Measurements from ENCODE around the gene PSMF1. TPM values are rescaled to one million over a fixed set of nuclear protein-coding genes. Genes with fewer than 3 reads are reported as not detected.

PSMF1 gene
- total and polyA plus RNA-seq, 9 of the 15 experiments (the other 6 are each of a cell fraction or from before 2014, with no cell fraction given): 8.5 to 192 (median 33.2) TPM

DNA sequence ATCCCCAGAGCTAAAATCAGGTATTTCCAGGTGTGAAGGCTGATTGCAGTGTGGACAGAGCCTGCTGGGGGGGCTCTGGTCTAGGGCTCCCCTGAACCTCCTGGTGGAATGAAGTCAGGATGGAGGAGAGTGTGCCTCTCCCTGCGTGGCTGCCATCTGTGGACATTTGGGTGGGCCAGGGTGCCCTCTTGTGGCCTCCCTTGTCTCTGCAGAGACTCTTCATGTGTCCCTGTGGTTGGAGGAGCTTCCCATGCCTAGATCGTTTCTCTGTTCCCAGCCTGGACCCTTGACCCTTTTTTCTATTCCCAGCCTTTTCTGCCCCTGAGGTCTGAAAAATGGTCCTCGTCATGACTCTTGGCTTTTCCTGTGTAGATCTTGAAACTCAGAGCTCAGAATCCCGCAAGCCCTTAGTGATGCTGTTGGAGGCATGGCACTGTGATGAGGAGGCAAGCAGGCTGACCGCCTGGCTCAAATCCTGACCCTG is 9.9 kb upstream of the PSMF1 start (continued):
- TF ChIP-seq ZNF197 (CRISPR knock-in tag; IDR thresholded peaks at IDR 0.05; ENCODE audit: low read depth): no peak
- TF ChIP-seq CREBBP (IDR thresholded peaks at IDR 0.05; ENCODE audit: low read depth, low read length): no peak
- TF ChIP-seq, protein P1, sequence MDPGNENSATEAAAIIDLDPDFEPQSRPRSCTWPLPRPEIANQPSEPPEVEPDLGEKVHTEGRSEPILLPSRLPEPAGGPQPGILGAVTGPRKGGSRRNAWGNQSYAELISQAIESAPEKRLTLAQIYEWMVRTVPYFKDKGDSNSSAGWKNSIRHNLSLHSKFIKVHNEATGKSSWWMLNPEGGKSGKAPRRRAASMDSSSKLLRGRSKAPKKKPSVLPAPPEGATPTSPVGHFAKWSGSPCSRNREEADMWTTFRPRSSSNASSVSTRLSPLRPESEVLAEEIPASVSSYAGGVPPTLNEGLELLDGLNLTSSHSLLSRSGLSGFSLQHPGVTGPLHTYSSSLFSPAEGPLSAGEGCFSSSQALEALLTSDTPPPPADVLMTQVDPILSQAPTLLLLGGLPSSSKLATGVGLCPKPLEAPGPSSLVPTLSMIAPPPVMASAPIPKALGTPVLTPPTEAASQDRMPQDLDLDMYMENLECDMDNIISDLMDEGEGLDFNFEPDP (CRISPR knock-in tag; IDR thresholded peaks at IDR 0.05): no peak
- TF ChIP-seq, protein P2, sequence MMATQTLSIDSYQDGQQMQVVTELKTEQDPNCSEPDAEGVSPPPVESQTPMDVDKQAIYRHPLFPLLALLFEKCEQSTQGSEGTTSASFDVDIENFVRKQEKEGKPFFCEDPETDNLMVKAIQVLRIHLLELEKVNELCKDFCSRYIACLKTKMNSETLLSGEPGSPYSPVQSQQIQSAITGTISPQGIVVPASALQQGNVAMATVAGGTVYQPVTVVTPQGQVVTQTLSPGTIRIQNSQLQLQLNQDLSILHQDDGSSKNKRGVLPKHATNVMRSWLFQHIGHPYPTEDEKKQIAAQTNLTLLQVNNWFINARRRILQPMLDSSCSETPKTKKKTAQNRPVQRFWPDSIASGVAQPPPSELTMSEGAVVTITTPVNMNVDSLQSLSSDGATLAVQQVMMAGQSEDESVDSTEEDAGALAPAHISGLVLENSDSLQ (IDR thresholded peaks at IDR 0.05): no peak
- TF ChIP-seq, protein P3, sequence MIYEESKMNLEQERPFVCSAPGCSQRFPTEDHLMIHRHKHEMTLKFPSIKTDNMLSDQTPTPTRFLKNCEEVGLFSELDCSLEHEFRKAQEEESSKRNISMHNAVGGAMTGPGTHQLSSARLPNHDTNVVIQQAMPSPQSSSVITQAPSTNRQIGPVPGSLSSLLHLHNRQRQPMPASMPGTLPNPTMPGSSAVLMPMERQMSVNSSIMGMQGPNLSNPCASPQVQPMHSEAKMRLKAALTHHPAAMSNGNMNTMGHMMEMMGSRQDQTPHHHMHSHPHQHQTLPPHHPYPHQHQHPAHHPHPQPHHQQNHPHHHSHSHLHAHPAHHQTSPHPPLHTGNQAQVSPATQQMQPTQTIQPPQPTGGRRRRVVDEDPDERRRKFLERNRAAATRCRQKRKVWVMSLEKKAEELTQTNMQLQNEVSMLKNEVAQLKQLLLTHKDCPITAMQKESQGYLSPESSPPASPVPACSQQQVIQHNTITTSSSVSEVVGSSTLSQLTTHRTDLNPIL (CRISPR knock-in tag; IDR thresholded peaks at IDR 0.05): no peak
- TF ChIP-seq, protein P4, sequence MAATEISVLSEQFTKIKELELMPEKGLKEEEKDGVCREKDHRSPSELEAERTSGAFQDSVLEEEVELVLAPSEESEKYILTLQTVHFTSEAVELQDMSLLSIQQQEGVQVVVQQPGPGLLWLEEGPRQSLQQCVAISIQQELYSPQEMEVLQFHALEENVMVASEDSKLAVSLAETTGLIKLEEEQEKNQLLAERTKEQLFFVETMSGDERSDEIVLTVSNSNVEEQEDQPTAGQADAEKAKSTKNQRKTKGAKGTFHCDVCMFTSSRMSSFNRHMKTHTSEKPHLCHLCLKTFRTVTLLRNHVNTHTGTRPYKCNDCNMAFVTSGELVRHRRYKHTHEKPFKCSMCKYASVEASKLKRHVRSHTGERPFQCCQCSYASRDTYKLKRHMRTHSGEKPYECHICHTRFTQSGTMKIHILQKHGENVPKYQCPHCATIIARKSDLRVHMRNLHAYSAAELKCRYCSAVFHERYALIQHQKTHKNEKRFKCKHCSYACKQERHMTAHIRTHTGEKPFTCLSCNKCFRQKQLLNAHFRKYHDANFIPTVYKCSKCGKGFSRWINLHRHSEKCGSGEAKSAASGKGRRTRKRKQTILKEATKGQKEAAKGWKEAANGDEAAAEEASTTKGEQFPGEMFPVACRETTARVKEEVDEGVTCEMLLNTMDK (IDR thresholded peaks at IDR 0.05; ENCODE audit: borderline replicate concordance, insufficient read depth, low read depth, low read length, poor library complexity, severe bottlenecking): peak; percentile 47
- TF ChIP-seq STAG1 (CRISPR knock-in tag; IDR thresholded peaks at IDR 0.05; ENCODE audit: borderline replicate concordance): peak; percentile 77
- TF ChIP-seq ZNF184 (CRISPR knock-in tag; IDR thresholded peaks at IDR 0.05): no peak
- no peak for TF ChIP-seq ZBED1 (IDR thresholded peaks at IDR 0.05)
- TF ChIP-seq LEF1 (IDR thresholded peaks at IDR 0.05): no peak
- no peak for TF ChIP-seq OTX1 (CRISPR knock-in tag; IDR thresholded peaks at IDR 0.05)
- TF ChIP-seq ZNF354B (CRISPR knock-in tag; IDR thresholded peaks at IDR 0.05): no peak
- TF ChIP-seq, protein P5, sequence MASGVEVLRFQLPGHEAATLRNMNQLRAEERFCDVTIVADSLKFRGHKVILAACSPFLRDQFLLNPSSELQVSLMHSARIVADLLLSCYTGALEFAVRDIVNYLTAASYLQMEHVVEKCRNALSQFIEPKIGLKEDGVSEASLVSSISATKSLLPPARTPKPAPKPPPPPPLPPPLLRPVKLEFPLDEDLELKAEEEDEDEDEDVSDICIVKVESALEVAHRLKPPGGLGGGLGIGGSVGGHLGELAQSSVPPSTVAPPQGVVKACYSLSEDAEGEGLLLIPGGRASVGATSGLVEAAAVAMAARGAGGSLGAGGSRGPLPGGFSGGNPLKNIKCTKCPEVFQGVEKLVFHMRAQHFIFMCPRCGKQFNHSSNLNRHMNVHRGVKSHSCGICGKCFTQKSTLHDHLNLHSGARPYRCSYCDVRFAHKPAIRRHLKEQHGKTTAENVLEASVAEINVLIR (CRISPR knock-in tag; IDR thresholded peaks at IDR 0.05): no peak
- TF ChIP-seq ZNF695 (CRISPR knock-in tag; IDR thresholded peaks at IDR 0.05): no peak
- TF ChIP-seq ZNF584 (CRISPR knock-in tag; IDR thresholded peaks at IDR 0.05; ENCODE audit: low read depth): no peak
- TF ChIP-seq, protein P6, sequence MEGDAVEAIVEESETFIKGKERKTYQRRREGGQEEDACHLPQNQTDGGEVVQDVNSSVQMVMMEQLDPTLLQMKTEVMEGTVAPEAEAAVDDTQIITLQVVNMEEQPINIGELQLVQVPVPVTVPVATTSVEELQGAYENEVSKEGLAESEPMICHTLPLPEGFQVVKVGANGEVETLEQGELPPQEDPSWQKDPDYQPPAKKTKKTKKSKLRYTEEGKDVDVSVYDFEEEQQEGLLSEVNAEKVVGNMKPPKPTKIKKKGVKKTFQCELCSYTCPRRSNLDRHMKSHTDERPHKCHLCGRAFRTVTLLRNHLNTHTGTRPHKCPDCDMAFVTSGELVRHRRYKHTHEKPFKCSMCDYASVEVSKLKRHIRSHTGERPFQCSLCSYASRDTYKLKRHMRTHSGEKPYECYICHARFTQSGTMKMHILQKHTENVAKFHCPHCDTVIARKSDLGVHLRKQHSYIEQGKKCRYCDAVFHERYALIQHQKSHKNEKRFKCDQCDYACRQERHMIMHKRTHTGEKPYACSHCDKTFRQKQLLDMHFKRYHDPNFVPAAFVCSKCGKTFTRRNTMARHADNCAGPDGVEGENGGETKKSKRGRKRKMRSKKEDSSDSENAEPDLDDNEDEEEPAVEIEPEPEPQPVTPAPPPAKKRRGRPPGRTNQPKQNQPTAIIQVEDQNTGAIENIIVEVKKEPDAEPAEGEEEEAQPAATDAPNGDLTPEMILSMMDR (IDR thresholded peaks at IDR 0.05 in 2 of 3, conservative IDR thresholded peaks at IDR 0.05 in 1 of 3; ENCODE audit: insufficient read depth in 2 of 3, low read depth in 1 of 3, low read length in 3 of 3): peak; percentile 77 to 82 (median 81)
- no peak for TF ChIP-seq HMG20B (CRISPR knock-in tag; IDR thresholded peaks at IDR 0.05)
